GM18519 (cell line): ENCODE results near the gene RHOU.
"Not testable (repeated sequence)": the region's sequence is repeated elsewhere in the genome, so short reads cannot be mapped to it uniquely, and the experiment has no call there.

Experiments
- ATAC-seq: cut with Tn5 transposase; IDR thresholded peaks from one replicate; pipeline ENCODE4 v1.9.1; 2021; ENCODE audit warnings: mild to moderate bottlenecking, moderate library complexity; ENCODE audit not compliant: unreplicated experiment, low FRiP score

RHOU gene

GRCh38 chr1:228755800-228756199, 20.5 kb downstream of the RHOU start:
- no peak for ATAC-seq

- ATAC-seq = no peak
Measured at GRCh38 chr1:228756457-228756856, 21.2 kb downstream of the RHOU start.

- ATAC-seq = no peak
Measured at GRCh38 chr1:228758447-228758846, 23.2 kb downstream of the RHOU start.

GRCh38 chr1:228760979-228761378, 25.7 kb downstream of the RHOU start:
- ATAC-seq = no peak

- no peak for ATAC-seq
Measured at GRCh38 chr1:228763561-228763960, 28.3 kb downstream of the RHOU start.

- no peak for ATAC-seq
Measured at GRCh38 chr1:228765168-228765946, 30.1 kb downstream of the RHOU start.

- ATAC-seq = no peak
Measured at GRCh38 chr1:228766788-228767187, 31.5 kb downstream of the RHOU start.

GRCh38 chr1:228767636-228768354, 32.5 kb downstream of the RHOU start:
- ATAC-seq = no peak

GRCh38 chr1:228768355-228769000, 33.2 kb downstream of the RHOU start:
- ATAC-seq = no peak

GRCh38 chr1:228770779-228771223, 35.5 kb downstream of the RHOU start:
- no peak for ATAC-seq

GRCh38 chr1:228772516-228773212, 37.4 kb downstream of the RHOU start:
- no peak for ATAC-seq

- ATAC-seq = not testable (repeated sequence)
Measured at GRCh38 chr1:228775946-228776345, 40.7 kb downstream of the RHOU start.

GRCh38 chr1:228776449-228776848, 41.2 kb downstream of the RHOU start:
- ATAC-seq = no peak

GRCh38 chr1:228777236-228777635, 42.0 kb downstream of the RHOU start:
- no peak for ATAC-seq

GRCh38 chr1:228778026-228778425, 42.7 kb downstream of the RHOU start:
- ATAC-seq = no peak

- no peak for ATAC-seq
Measured at GRCh38 chr1:228778466-228778865, 43.2 kb downstream of the RHOU start.

GRCh38 chr1:228778961-228779360, 43.7 kb downstream of the RHOU start:
- no peak for ATAC-seq

- ATAC-seq = no peak
Measured at GRCh38 chr1:228781161-228781808, 46.0 kb downstream of the RHOU start.

- no peak for ATAC-seq
Measured at GRCh38 chr1:228781809-228782661, 46.8 kb downstream of the RHOU start.
